Lower lobe of right lung (tissue), 2 donors: ENCODE data around the gene SPINK4. TPM values are rescaled to one million over a fixed set of nuclear protein-coding genes. Genes with fewer than 3 reads are reported as not detected.

Source experiments
- ATAC-seq, 2 donors: fragments of 200-7000 bp; cut with Tn5 transposase; one replicate each; pipeline ENCODE4 v1.9.1; 2020 to 2022; ENCODE audit warnings: mild to moderate bottlenecking in 2 of 2, moderate library complexity in 2 of 2
- DNase-seq: peaks from one replicate; pipeline ENCODE4 v3.0.0-alpha.2; 2020
- H3K27ac ChIP-seq: fragments of 200-600 bp; one replicate; pipeline ENCODE4 v1.8.0; 2022
- H3K27me3 ChIP-seq: fragments of 200-600 bp; one replicate; pipeline ENCODE4 v1.8.0; 2022; ENCODE audit warnings: low read depth
- H3K36me3 ChIP-seq: fragments of 200-600 bp; one replicate; pipeline ENCODE4 v1.8.0; 2022; ENCODE audit warnings: mild to moderate bottlenecking
- H3K4me1 ChIP-seq: fragments of 200-600 bp; one replicate; pipeline ENCODE4 v1.8.0; 2022
- H3K4me3 ChIP-seq: fragments of 200-600 bp; one replicate; pipeline ENCODE4 v1.8.0; 2022; ENCODE audit warnings: mild to moderate bottlenecking
- H3K9me3 ChIP-seq: fragments of 200-600 bp; one replicate; pipeline ENCODE4 v1.8.0; 2022
- CTCF ChIP-seq: fragments of 200-600 bp; IDR thresholded peaks from one replicate; pipeline ENCODE4 v1.8.0; 2022; ENCODE audit warnings: antibody characterized with exemption, mild to moderate bottlenecking
- intact Hi-C: fragments of 100-400 bp; cut with DNase I; formaldehyde crosslinking; loops from one replicate; pipeline ENCODE4 v1.11.0; 2022
- total RNA-seq: library from RNA; stranded (reverse); fragmentation: NEBNext Ultra II Directional; extraction: Animal tissue kit (Norgen Biotek cat#: 25700); gene quantifications from one replicate; pipeline ENCODE4 v1.2.1, GENCODE V29; 2021
- donor health status: DM: no; HTN: yes; CAD: no; lungs with severe emphysema.

SPINK4 gene
- total RNA-seq, 1 donor from 2014 or later: not detected

GRCh38 chr9:33277484-33277883 is 37.5 kb downstream of the SPINK4 start:
- intact Hi-C loops: no loop called here
- Histone ChIP-seq H3K4me1 (no peaks in the 10 kb centered on the region), H3K4me3 (no peak overlapping the region), H3K9me3 (no peaks in the 10 kb centered on the region), H3K27me3 (no peaks in the 10 kb centered on the region), H3K27ac (no peak overlapping the region), H3K36me3 (peaks cover 100% of the 10 kb centered on the region)
- no peak for TF ChIP-seq CTCF
- ATAC-seq: no peak
- no peak for DNase-seq

GRCh38 chr9:33285502-33285901 is 45.5 kb downstream of the SPINK4 start:
- intact Hi-C loops: no loop called here
- DNase-seq: no peak
- H3K27me3 ChIP-seq: no peaks in the 10 kb centered on the region

GRCh38 chr9:33287087-33287490 is 47.1 kb downstream of the SPINK4 start:
- ATAC-seq (no peak), DNase-seq (no peak)
- Histone ChIP-seq H3K27me3 (no peaks in the 10 kb centered on the region), H3K4me3 (no peak overlapping the region), H3K36me3 (peaks cover 32% of the 10 kb centered on the region), H3K27ac (peak overlapping the region; percentile 2), H3K4me1 (peaks cover 34% of the 10 kb centered on the region), H3K9me3 (no peaks in the 10 kb centered on the region)
- intact Hi-C loops: no loop called here
- TF ChIP-seq CTCF: peak; percentile 72

More at GRCh38 chr9:33285502-33285901, 45.5 kb downstream of the SPINK4 start:
- TF ChIP-seq CTCF: no peak
- Histone ChIP-seq H3K27ac (no peak overlapping the region), H3K4me1 (peaks cover 21% of the 10 kb centered on the region), H3K36me3 (peaks cover 43% of the 10 kb centered on the region), H3K9me3 (no peaks in the 10 kb centered on the region), H3K4me3 (no peak overlapping the region)
- ATAC-seq: no peak

- intact Hi-C loops: no loop called here
- peaks cover 46% of the 10 kb centered on the region for H3K4me1 ChIP-seq
- H3K4me3 ChIP-seq: no peak overlapping the region
- peak overlapping the region; percentile 100 for H3K27ac ChIP-seq
- DNase-seq (no peak), ATAC-seq (no peak)
- H3K9me3 ChIP-seq: no peaks in the 10 kb centered on the region
- TF ChIP-seq CTCF: no peak
- peaks cover 25% of the 10 kb centered on the region for H3K36me3 ChIP-seq
- no peaks in the 10 kb centered on the region for H3K27me3 ChIP-seq
Observed at GRCh38 chr9:33288235-33288634, 48.3 kb downstream of the SPINK4 start.

GRCh38 chr9:33288828-33289483 is 49.0 kb downstream of the SPINK4 start:
- no peak for ATAC-seq
- Histone ChIP-seq H3K36me3 (peaks cover 18% of the 10 kb centered on the region), H3K4me3 (peak overlapping the region; percentile 89), H3K27ac (peak overlapping the region; percentile 100), H3K27me3 (no peaks in the 10 kb centered on the region), H3K9me3 (no peaks in the 10 kb centered on the region), H3K4me1 (peaks cover 52% of the 10 kb centered on the region)
- no peak for TF ChIP-seq CTCF
- intact Hi-C loops: no loop called here
- DNase-seq: no peak
